NCI-H187 treated with DMSO at 0.1 percent for 48 hours (cell line): ENCODE results near the gene SUGCT.

Source experiments
- DNase-seq: peaks from one replicate; lab custom pipeline; 2025; lab: John Stamatoyannopoulos, UW

Gene SUGCT

DNA sequence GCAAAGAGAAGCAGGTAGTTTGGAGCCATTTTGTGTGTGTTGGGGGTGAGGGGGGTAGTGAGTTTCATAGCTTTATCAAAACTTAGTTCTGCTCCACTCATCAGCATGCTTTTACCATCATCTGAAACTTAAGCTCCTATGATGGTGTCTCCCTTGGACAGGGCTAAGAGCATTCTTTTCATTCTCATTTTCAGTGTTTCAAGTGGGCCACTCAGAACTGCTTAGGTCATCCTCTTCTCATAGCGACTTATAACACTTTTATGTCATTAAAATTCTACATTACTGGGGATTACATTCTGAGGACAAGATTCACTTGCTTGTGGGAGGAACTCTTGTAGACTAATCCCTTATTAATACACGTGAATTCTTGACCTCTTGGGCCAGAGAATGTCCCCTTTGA is 649.4 kb downstream of the SUGCT start:
- DNase-seq: no peak

DNA sequence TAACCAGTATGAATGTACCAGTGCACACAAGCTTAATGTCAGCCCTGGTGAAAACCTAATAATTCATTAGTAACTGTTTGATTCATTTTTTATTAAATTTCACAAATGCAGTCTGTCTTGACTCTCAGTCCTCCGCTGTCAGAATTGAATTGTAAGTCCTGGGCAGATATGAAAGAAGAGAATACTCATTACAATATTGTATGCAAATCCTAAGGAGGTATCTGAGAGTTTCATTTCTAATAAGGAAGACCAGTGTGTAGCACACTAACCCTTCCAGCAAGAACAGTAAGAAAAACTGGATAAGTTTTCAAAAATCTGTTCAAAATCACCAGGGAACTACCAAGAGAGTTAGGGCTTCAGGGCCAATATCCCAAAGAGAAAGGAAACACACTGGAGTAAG is 652.1 kb downstream of the SUGCT start:
- DNase-seq: no peak

DNA sequence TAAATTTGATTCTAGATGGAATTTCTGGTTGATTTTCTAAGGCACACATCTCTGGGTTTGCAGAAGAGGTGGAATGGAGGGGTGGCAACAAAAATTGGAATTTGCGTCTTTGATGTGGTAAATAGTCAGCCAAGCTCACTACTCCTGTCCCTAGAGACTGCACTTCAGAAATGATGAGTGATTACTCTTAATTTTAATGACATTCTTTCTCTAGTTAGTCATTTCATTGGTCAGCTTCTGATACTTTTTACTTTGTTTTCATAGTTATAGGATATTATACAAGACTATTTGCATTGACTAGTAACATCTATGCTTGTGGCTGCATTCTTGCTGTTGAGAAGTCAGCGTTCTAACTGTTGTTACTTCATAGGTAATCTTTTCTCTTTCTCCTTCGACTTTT is 658.3 kb downstream of the SUGCT start:
- DNase-seq: no peak

DNA sequence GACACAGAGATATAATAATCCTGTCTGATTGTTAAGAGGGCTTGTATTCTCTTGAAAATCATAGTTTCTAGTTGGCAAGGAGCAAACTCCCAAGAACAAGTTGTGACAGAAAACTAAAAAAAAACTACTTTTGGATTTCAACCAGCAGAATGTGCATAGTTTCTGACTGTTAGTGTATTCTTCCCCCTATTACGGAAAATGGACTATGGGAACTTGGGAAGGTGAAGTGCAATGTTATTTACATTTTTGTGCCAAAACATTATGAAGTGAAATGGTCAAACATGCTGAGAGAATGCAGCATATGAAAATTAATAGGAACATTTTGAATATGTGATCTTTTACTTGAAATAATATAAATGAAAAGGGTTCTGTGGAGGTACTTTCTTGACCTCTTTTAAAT is 660.8 kb downstream of the SUGCT start:
- no peak for DNase-seq

DNA sequence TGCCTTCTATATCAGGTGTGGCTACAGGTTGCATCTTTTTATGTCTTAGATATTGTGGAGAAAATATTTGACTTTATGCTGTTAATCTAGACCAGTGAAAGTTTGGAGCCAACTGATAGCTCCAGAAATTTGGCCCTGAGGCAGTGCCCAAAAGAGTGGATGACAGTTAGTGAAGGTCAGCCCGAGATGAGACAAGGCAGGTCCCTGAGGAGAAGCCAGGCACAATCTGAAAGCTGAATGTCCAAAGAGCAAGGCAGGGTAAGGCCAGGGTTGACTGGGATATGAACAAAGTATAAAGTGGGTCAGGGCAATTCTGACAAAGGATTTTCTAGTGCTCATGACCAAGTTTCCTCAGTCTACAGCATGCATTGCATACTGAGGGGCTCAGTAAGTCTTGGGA is 661.9 kb downstream of the SUGCT start:
- DNase-seq: no peak

DNA sequence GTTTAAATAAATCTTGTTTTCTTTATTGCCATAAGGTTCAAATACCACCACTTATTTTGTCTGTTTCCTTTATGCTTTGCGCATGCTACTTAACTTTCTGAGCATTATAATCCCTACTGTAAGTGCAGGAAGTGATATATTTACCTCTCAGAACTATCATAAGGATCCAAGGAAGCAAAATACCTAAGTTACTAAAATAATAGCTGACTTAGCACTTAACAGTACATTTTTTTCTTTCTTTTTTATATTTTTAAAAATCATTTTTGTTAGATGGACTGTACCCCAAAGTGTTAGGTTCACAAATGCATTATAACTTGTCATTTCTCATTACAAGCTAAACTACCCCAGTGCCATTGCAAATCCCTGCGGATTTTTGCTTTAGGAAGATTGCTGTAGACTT is 663.8 kb downstream of the SUGCT start:
- no peak for DNase-seq

DNA sequence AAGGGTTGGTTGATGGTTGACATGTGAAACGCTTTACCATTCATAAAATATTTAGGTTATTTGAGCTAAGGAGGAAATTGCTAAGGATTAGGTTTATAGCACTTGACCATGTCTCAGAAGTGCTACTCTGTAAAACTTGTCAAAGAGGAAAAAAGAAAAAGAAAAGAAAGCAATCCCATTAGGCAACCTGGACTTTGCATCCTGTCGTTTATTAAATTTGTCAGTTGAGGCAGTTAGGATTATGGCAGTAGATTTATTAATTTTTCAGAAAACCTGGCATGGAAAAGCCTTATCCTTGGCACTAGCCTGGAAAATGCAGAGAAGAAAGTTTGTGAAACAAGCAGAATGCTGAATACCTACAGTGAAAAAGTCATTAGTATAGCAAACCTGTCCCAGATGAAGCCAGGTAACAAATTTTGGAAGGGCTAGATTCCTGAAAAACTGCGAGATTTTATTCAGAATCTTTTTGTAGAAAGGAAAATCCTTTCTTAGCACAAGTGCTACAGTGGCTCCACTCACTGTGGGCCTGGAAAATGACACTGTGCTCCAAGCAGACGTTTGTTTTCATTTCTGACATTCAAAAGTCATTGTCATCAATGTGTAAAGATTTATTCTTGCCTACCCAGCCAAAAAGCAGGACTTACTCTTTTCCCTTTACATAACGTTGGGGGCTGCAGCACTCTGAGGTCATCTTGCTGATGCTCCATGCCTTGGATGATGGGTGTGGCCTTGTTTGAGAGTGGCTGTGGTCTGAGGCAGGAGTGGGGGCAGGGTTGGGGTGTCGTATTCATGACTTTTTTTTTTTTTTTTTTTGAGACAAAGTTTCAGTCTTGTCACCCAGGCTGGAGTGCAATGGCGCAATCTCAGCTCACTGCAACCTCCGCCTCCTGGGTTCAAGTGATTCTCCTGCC is 664.9 kb downstream of the SUGCT start:
- DNase-seq: no peak

DNA sequence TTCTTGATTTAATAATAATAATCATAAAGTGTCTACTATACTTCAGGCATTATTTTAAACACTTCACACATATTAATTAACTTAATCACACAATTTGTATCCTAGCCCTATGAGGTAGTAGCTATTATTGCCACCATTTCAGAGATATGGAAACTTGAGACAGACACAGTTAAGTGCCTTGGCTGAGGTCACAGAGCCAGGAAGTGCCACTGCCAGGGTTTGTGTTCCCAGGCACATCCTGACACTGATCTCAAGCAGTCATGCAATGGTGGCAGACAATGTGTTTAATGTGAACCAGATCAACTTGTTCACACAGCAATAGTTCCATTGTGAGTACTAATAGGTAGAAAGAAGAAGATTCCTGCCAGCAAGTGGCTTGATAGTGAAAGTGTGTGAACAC is 666.0 kb downstream of the SUGCT start:
- no peak for DNase-seq

DNA sequence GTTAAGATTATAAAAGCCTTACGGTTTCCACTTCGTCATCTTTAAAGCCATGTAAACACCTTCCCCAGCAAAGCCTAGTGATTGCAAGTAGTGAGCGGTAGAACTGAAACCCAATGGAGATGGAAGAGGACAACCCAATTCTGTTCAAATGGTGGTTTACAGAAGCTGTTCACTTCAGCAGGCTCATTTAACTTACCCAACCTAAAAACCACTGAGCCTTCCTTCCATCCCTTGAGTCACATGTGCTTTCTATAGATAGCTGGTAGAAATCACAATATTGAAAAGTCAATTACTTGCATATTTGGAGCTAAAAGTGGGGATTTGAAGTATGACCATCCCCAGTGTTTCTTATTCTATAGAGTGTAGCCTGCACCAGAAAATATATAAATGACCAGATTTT is 667.7 kb downstream of the SUGCT start:
- DNase-seq: no peak

DNA sequence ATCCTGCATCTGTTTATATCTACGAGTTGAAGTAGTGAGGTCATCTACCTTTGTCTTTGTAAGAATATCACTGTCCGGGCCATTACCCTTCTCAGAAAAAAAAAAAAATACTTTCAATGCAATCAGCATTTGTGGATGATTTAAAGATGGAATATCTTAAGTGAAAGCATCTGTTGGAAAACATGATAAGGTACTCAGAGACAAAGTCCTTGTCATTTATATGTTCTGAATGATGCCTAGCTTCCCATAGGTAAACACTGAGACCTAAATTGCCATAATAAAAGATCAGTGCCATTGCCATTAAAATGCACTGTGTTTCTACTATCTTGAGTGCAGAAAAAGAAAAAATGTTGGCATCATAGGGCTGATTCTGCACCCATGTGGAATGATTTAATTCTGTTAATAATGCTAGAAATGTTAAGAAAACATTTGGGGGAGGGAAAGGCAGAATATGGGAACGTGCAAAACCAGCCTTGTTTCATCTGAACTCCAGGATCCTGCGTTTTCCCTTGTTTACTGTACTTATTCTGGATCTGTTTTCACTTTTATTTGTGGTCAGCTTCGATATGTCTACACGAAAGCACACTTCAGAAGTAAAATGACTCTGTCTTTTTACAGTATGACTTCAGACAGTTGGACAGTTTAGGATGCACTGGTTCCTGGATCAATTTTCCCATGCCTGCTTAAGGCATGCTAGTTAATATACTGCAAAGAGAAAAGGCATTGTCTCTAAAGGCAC is 669.8 kb downstream of the SUGCT start:
- DNase-seq: no peak

DNA sequence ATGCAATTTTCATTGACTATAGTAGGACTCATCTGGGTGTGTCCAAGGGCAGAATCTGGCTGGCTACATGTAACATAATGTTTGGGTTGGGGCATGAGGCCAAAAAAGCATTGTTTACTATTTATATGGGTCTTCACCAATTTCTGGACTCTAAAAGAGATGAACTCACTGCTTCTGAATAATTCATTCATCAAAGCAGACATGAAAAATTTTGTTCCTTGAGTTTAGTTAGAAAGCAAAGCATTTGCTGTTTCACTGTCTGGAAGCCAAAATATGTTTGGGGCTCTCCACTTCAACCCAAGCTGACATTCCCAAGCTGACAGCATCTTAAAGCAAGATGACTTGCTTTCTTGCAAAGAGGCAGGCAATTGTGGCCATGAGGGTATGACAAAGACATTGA is 670.6 kb downstream of the SUGCT start:
- DNase-seq: no peak

DNA sequence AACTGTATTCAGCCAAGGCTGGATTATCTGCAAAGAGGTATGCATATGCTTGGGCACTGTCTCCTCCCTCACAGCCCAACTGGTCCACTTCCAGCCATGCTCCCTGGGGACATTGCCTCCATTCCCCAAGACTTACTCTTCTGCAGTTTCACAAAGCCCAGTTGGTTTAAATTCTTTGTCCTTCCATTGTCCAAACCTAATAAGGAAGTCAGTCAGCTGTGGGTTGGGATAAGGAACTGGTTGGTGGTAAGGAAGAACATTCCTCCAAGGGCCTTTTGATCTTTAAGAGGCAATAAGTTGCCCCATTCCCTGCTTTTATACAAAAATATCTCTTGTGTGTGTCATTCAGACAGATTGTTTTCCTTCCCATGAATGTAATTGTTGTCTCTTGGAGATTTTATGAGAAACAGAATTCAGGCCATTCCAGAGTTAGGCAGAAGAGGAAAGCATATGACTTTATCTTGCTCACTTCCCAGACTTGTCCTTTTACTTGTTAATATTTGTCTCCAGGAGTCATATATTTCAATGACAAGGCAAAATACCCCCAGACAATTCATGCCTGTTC is 673.7 kb downstream of the SUGCT start:
- no peak for DNase-seq

DNA sequence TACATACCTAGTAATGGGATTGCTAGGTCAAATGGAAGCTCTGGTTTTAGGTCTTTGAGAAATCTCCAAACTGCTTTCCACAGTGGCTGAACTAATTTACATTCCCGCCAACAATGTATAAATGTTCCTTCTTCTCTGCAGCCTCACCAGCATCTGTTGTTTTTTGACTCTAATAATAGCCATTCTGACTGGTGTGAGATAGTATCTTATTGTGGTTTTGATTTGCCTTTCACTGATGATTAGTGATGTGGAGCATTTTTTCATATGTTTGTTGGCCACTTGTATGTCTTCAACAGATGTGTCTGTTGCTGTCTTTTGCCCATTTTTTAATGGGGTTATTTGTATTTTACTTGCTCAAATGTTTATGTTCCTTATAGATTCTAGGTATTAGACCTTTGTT is 675.5 kb downstream of the SUGCT start:
- no peak for DNase-seq

DNA sequence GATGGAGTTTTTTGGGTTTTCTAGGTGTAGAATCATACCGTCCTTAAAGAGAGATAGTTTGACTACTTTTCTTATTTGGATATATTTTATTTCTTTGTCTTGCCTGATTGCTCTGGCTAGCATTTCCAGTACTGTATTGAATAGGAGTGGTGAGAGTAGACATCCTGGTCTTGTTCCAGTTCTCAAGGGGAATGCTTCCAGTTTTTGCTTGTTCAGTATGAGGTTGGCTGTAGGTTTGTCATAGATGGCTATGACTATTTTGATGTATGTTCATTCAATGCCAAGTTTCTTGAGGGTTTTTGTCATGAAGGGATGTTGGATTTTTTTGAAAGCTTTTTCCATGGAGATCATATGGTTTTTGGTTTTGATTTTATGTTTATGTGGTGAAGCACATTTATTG is 676.9 kb downstream of the SUGCT start:
- no peak for DNase-seq

DNA sequence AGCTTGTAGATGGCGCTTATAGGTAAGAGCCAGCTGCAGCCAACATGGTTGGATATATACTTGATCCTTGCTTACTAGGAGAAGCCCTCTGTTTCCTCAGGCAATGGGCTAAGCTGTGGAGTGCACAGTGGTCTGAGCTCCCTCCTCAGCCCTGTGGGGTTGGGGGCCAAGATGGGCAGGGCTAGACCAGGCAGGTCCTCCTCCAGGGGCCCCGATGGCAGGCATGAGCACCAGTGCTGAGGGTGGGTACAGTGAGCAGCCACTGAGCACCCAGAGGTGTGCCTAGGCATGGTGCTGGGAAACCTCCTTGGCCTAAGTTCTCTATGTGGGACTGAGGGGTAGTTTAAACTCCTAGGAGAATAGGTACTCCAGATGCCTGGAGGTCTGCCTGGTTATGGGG is 680.2 kb downstream of the SUGCT start:
- DNase-seq: no peak

DNA sequence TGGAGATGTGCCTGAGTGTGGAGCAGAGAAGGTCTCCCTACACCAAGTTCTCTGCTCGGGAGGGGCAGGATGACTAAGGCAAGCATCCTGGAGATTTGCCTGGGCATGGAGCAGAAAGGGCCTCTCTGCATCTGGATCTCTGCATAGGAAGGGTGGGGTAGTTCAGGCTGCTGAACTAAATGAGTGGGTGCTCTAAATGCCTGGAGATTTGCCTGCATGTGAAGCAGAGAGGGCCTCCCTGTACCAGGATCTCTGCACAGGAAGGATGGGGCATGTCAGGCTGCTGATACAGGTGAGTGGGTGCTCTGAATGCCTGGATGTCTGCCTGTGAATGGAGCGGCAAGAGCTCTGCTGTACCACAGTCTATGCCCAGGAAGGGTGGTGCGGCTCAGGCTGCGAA is 680.7 kb downstream of the SUGCT start:
- DNase-seq: no peak

DNA sequence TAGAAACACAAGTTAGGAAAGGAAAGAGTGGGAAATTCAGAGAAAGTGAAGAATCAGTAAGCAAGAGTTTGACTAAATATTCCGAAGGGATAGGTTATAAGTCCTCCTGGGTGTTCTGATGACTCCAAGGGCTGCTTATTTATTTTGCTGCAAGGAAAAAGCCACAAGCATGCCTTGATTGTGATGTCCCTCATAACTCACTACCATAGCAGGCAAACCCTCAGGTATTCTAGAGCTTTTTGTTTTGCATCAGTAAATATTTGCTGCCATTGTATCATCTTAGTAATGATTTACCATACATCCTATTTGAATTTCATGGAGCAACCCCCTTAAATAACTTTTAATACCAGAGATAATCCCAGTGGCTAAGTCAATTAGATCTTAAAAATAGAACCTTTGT is 688.1 kb downstream of the SUGCT start:
- DNase-seq: no peak

DNA sequence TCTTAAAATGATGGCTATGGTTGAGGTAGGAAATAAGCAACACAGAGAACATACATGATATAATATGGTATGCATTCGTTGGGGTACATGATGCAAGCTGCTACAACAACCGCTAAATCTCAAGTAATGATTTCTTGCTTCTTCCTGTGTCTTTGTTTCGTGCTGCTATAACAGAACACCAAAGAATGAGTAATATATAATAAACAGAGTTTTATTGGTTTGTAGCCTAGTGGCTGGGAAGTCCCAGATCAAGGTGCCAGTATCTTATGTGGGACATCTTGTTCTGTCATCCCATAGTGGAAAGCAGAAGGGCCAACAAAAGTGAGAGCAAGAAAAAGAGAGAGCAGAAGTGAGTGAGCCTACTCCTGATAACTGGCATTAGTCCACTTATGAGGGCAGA is 689.7 kb downstream of the SUGCT start:
- no peak for DNase-seq

DNA sequence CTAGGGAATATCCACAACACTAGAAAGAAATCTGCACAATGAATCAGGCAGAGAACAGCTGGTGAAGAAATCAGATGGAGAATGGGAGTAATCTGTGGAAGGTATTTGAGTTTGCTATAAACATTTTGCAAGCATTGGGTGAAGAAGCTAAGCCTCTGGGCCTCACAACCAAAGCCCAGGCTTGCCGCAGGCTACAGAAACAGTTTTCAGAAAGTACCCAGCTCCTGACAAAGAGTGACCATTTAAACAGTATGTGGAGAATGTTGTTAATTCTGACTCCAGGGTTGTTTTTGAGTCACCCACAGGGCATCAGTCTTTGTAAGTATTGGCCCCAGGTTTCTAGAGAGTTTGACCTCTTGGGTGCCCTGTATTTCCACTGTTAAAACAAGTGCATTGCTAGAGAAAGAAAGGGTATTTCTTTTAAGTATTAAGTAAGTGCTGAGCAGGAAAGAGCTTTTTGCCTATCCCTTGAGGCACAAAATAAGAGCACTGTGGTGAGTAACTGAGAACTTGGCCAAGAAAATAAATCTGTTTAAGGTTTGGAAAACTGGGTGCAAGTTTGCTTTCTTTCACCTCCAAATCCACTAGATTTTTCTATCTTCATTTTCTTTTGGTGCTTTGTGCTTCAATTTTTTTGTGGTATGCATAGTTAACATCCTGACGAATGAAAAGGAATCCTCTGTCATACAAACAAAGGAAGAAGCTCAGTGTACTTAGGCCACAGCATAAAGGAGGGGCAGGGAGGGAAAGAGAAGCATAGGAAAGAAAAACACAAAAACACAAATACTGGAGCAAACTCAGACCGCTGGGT is 691.8 kb downstream of the SUGCT start:
- no peak for DNase-seq

DNA sequence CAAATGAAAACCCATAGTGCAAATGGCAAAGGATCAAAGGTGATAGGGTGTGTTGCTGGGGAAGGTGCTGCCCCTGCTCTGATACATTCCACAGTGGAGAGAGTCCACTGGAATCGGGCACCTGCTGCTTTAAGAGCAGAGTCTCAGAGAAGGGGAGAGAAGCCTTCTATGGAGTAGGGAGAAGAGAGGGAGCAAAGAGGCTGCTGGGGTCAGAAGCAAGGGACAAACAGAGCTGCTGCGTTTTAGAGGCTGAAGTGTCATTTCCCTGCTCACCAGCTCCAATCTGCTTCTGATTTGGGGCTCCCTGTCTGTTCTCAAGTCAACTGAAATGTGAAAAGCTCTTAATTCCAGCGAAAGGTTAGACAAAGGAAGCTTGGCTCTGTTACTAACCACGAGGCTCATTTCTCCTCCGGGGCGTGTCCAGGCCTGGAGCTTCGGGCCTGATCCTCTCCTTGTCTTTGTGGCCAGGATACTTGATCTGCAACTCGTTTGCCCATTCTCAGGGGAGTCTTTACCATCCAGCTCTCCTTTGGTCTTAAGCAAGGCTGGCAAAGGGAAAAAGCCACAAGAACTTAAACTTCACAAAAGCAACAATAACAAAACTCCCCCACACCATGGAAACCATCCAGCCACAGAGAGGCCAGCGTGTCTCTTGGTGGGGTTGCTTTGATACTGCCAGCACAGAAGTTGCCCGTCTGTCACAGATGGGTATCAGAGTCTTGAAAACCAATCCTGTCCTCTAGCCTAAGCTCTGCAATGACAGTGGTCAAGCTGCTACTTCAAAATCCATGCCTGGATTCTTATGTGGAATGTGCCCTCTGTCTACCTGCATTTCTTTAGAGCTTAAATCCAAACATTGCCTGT is 692.6 kb downstream of the SUGCT start:
- no peak for DNase-seq
